NCI-H748 (cell line): ENCODE data around the gene PLBD2.

Source experiments
- DNase-seq: peaks from one replicate; lab custom pipeline; 2025; ENCODE audit not compliant: unreplicated experiment; lab: John Stamatoyannopoulos, UW

PLBD2 gene

GRCh38 chr12:113392988-113393579, 34.7 kb downstream of the PLBD2 start:
- DNase-seq = no peak

GRCh38 chr12:113393749-113394148, 35.4 kb downstream of the PLBD2 start:
- no peak for DNase-seq

GRCh38 chr12:113395119-113395518, 36.7 kb downstream of the PLBD2 start:
- no peak for DNase-seq

- DNase-seq = no peak
These were observed 37.8 kb downstream of the PLBD2 start for GRCh38 chr12:113396200-113396599.

GRCh38 chr12:113396828-113397496, 38.6 kb downstream of the PLBD2 start:
- no peak for DNase-seq

- DNase-seq = no peak
These were observed 39.3 kb downstream of the PLBD2 start for GRCh38 chr12:113397497-113398197.

GRCh38 chr12:113398346-113399290, 40.2 kb downstream of the PLBD2 start:
- DNase-seq = no peak

GRCh38 chr12:113399490-113399889, 41.1 kb downstream of the PLBD2 start:
- no peak for DNase-seq

- DNase-seq = no peak
These were observed 42.0 kb downstream of the PLBD2 start for GRCh38 chr12:113400362-113400761.

- DNase-seq = no peak
These were observed 42.9 kb downstream of the PLBD2 start for GRCh38 chr12:113401066-113402000.

- DNase-seq = no peak
These were observed 44.3 kb downstream of the PLBD2 start for GRCh38 chr12:113402586-113403260.

GRCh38 chr12:113403435-113404415, 45.3 kb downstream of the PLBD2 start, which contains the start of gene SDS:
SDS (minus strand) TSS chr12:113403887; CDS start chr12:113399708, 4,179 bp downstream.
- no peak for DNase-seq

- no peak for DNase-seq
These were observed 47.3 kb downstream of the PLBD2 start for GRCh38 chr12:113405694-113406093.

GRCh38 chr12:113407931-113408600, 49.7 kb downstream of the PLBD2 start:
- DNase-seq = no peak

- DNase-seq = no peak
These were observed 50.4 kb downstream of the PLBD2 start for GRCh38 chr12:113408756-113409298.

GRCh38 chr12:113409462-113410124, 51.2 kb downstream of the PLBD2 start:
- DNase-seq = no peak

- DNase-seq = no peak
These were observed 55.1 kb downstream of the PLBD2 start for GRCh38 chr12:113413488-113413939.
